Measurements from ENCODE around the gene CDH4.
"Not testable (repeated sequence)": the region's sequence is repeated elsewhere in the genome, so short reads cannot be mapped to it uniquely, and the experiment has no call there.

Gene CDH4

DNA sequence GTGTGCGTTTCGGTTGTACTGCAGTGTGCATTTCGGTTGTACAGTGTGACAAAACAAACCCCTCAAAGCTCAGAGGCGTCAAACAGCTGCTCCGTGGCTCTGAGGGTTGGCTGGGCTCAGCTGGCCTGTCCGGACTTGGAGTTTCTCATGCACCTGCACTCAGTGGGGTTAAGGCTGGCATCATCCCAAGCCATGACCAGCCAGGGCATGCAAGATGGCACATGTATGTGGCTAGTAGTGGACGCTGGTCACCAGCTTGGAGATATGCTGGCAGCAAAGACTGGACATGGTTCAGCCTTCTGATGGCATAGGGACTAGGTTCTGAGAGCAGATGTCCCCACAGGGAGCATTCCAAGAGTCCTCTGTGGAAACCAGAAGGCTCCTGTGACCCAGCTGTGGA lies 187.2 kb downstream of the CDH4 start:
- no peak for DNase-seq (ENCODE audit: low spot score)

DNA sequence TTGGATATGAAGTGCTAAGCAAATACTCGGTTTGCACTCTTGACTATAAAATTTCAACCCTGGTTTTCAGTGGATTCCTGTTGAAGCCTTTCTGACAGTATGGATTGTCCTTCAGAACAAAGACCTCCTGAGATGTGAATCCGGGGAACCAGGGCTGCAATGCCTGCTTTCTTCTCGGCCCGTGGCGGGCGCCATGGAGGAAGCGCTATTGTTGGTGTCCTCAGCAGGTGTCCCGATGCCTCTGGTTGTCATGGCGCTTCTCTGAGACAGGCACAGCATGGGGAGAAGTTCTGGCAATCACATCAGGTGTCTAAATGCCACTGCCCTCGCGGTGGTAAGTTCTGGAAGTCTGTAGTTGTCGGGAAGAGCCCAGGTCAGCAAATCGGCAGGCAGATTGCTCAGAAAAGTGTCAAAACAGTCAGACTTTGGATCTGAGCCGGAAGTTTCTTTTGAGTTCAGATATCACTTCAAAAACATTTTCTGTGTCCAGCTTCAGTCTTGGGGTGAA lies 188.5 kb downstream of the CDH4 start:
- DNase-seq (ENCODE audit: low spot score) = no peak

DNA sequence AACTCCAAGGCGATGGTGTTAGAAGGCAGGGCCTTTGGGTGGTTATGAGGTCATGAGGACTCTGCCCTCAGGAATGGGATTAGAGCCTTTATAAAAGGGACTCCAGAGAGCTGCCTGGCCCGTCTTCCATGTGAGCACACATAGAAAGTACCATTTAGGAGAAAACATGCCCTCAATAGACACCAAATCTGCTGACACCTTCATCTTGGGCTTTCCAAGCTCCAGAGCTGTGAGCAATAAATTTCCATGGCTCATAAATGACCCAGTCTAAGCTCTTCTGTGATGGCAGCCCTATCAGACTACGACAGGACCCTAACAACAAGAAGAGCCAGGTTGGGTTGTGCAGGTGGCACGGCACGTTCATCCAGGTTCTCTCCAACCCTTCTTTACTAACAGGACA lies 189.5 kb downstream of the CDH4 start:
- DNase-seq (ENCODE audit: low spot score) = no peak

DNA sequence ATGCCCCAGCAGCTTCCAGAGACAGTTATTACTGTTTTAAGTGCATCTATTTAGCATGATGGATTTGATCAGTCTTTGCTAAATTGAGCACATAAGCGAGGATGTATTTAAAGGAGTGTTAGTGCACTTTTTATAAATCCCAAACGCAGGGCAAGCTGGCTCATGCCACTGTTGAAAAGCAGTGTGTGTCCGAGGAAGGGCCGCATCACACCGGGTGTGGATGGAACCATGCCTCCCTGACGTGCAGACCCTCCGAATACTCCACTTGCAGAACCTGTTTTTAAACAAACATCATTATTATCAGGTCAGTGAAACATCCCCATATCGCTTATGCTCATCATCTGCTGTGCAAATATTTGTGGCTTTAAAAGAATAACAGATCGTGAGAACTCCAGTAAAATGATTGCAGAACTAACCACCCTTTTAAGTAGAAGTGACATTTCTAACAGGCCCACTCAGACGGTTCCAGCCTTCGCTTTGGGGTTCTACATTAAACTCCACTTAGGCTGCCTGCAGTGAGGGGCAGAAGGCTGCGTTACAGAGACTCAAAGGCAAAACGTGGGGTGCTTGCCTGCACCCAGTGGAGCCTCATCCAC lies 190.1 kb downstream of the CDH4 start:
- no peak for DNase-seq (ENCODE audit: low spot score)

DNA sequence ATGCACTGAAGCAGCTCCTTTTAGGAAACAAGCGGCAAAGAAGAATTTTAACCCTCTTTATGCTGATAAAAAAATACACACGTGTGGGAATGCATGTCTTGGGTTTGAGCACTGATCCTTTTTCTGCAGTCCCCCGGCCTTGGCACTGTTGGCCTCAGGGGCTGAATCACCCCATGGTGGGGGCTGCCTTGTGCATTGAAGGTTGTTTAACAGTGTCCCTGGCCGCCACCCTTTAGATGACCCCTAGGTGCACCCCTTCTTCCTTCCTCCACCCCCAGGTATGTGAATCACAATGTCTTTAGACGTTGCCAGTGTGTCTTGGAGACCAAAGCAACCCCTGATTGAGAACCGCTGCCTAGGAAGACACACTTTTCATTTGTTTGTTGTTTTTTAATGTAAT lies 190.7 kb downstream of the CDH4 start:
- DNase-seq (ENCODE audit: low spot score) = no peak

DNA sequence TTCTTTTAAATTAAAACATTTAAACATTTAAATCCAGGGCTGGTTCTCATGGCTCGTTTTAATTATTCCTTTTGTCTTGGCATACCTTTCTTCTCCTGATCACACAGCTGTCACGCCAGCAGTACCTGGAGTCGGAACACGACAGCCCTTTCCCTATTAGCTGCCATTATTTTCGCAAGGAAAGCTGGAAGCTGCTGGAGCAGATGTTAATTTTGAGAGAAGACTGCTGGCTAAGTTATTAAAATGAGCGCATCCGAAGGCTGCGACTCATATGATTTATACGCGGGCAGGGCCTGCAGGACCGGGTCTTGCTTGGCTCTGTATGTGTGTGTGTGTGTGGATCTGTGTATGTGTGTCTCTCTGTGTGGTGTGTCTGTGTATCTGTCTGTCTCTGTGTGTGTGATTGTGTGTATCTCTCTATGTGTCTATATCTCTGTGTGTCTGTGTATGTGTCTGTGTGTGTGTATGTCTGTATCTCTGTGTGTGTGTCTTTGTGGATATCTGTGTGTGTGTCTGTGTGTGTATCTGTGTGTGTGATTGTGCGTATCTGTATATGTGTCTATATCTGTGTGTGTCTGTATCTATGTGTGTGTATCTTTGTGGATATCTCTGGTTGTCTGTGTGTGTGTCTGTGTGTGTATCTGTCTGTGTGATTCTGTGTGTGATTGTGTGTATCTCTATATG lies 191.5 kb downstream of the CDH4 start:
- no peak for DNase-seq (ENCODE audit: low spot score)

DNA sequence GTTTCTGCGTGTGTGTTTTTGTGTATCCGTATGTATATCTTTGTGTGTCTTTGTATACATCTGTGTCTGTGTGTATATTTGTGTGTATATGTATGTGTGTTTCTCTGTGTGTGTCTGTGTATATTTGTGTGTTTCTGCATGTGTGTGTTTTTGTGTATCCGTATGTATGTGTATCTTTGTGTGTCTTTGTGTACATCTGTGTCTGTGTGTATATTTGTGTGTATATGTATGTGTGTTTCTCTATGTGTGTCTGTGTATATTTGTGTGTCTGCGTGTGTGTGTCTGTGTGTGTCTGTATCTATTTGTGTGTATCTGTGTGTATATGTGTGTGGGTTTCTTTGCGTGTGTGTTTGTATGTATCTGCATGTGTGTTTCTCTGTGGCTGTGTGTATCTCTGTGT lies 192.6 kb downstream of the CDH4 start:
- no peak for DNase-seq (ENCODE audit: low spot score)

DNA sequence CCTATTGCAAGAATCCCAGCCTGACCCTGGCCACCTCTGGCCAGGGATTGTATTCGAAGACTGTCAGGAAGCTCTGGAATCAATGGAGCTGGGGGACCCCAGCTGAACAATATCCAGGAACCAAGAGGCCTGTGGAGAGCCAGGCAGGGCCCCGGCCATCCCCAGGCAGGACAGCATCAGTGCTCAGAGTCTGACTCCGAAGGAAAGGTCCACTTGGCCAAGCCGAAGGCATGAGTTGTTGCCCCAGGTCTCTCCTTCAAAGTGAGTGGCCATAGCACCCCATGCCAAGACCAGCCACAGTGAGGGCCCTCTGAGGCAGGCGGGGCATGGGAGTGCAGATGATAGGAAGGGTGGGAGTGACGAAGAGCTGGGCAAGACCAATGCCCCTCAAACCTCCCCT lies 193.1 kb downstream of the CDH4 start:
- no peak for DNase-seq (ENCODE audit: low spot score)

DNA sequence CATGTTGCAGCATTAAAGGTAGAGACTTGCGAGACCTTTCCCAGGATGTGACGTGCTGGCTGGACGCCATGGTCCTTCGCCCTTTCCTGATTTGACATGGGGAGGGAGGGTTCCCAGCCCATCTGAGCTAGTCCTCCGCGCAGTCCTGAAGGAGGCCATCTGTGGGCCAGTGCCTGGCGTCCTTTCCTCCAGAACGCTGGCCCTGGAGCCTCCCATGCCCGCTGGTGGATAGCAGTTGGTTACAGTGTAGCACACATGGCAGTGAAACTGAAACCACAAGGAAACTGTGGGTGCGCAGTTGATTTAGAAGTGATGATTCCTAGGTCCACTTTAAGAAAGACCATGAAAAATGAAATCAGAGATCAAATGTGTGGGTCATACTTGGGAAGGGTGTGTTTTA lies 193.7 kb downstream of the CDH4 start:
- no peak for DNase-seq (ENCODE audit: low spot score)

DNA sequence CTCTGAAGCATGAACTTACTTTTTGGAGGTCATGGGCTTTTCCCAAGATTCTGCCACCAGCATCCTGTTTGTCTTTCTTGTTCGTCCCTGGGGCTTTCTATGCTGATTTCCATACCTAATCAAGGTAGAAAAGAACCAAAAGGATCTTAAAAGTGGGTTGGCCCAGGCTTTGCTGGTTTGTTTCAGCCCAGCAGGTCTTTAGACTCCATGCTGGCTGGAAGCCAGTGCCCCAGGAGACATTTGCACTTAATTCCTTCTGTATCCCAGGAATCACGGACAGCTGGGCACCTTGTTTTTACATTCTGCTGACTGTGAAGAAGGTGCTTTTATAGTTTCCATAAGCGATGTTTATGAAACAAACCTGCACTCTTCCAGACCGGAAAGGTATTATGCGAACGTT lies 195.9 kb downstream of the CDH4 start:
- no peak for DNase-seq (ENCODE audit: low spot score)

DNA sequence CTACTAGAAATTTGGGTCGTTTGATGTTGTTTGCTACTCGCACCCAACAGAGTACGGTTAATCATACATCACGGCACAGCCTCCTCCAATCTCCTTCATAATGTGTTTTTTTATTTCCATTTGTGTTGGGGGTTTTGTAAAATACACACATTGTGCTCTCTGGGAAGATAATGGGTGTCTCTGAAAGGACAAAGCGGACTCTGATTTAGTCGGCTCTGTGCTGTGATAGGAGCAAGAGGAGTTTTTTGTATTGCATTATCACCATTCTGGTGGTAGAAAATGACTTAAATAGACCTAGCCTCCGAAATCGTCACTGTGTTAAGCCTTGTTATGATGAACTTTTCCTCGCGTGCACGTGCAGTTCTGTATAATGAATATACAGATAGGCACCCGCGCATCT lies 196.3 kb downstream of the CDH4 start:
- DNase-seq (ENCODE audit: low spot score) = no peak

DNA sequence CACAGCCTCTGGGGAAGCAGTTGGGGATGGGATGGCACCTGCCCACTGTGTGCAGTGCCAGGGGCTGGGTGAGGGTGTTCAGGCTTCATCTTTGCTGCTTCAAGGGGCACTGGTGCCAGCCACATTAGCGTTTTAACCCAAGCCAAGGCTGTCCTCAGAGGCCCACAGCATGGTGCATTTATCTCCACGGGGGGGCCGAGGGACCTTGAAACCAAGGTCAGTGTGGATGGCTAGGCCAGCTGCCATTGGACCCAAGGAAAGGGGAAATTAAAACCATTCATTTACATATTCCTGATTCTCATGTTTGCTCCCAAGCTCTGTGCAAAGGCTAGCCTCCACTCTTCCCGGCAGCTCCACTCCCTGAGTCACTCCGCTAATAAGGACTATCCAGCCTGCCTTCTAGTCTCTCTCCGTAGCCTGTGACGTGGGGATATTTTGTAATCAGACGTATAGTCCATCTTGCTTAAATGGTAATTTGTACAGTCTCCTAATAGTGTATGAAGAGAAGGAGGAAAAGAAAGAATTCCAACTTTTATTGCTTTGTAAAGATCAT lies 197.1 kb downstream of the CDH4 start:
- DNase-seq (ENCODE audit: low spot score) = no peak

DNA sequence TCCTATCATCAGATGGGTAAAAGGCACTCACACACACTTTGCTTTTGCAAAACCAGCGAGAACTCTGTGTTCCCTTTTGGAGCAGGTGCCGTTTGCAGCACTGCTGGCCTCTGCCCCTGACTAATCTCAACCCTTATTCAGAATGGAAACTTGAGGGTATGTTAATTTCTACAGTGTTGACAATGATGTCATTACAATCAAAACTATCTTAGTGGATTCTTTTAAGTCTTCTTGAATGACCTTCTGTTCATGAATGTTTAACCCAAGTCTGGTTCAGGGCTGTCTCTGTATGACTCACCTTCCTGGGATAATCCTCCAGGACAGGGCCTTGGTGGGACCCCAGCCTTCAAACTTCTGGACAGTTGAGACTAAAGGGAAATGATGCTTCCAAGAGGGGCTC lies 197.9 kb downstream of the CDH4 start:
- DNase-seq (ENCODE audit: low spot score) = no peak

DNA sequence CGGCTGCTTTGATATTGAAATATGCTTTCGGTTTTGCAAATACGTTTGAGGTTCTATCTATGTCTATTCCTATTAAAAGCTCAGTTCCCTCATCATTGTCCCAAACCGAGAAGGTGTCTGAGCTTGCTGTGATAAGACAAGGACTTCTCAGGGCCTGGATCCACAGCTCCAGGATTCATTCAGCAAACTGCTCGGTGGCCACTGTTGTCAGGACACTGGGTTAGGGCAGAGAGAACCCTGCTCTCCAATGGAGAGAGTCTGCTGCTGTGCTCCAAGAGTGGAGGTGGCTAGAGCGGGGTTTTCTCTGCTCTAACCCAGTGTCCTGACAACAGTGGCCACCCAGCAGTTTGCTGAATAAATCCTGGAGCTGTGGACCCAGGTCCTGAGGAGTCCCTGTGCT lies 198.5 kb downstream of the CDH4 start:
- no peak for DNase-seq (ENCODE audit: low spot score)

DNA sequence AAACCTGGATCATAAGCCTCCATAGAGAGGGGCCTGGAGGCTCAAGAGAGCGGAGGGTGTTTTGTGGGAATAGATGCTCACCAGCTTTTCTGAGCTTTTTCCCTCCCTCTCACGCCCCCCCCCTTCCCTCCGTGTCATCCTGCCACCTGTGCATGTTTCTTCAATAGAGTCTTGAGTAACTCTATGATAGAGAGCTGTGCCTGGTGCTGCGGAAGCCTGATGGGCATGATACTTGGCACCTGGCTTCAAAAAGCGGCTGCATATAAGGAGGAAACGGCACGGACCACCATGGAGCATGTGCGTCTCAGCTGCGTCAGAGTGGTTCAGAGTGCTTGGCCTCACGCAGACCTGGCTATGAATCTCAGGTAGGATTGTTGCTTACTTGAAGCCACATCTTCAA lies 198.9 kb downstream of the CDH4 start:
- DNase-seq (ENCODE audit: low spot score) = no peak

DNA sequence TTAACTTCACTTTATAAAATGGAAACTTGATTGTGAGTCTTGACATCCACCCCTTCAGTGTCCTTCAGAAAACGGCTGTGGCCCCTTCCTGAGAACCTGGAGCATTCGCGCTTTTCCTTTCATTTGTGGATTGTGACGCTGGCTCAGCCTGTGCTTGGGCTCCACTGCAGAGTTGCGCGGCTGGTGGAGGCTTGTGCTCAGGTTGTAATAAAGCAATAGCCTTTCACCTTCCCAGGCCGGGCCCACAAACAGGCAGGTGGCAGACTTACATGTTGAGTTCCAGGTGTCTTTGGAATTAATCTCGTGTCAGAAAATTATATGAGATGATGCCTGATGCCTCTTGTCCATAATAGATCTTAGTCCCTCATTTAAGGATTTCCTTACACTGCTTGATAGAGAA lies 199.9 kb downstream of the CDH4 start:
- DNase-seq (ENCODE audit: low spot score) = no peak

DNA sequence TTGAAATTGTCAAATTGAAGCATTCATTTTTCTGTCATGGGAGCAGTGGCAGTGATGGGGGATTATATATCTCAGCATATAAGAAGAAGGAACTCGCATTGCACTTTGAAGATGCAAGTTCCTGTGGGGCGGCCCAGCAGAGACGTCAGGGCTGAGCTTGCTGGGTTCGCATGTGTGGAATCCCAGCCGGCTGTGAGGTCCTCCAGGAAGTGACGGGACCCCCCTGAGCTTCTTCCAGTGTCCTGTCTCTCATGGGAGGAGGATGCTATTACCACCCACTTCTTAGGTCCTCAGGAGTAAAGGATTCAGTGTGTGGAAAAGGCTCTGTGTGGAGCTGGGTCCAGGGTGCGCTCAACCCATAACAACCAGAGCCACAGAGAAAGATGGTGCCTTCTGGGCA lies 201.2 kb downstream of the CDH4 start:
- no peak for DNase-seq (ENCODE audit: low spot score)

DNA sequence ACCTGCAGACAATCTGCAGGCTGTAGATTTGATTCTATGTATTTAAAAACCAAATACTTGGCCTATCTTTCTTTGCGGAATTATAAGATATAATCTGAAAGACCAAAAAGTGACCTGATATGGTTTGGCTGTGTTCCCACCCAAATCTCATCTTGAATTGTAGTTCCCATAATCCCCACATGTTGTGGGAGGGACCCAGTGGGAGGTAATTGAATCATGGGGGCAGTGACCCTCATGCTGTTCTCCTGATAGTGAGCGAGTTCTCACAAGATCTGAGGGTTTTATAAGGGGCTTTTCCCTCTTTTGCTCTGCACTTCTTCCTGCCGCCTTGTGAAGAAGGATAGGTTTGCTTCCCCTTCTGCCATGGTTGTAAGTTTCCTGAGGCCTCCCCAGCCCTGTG lies 201.6 kb downstream of the CDH4 start:
- DNase-seq (ENCODE audit: low spot score) = not testable (repeated sequence)

DNA sequence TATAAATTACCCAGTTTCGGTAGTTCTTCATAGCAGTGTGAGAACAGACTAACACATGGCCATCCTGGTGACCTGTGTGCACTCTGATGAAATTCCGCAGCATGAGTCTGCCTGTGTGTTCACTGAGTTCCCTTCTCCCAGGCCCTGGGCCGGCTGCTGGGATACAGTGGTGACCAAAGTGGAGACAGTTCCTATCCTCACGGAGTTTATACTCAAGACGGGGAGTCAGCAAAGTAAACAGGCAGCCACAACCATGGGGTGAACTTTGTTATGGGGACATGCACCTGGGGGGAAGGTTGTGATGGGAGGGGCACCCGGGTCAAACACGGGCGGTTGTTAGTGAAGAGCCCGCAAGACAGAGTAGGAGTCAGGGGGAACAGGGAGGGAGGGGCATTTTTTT lies 202.0 kb downstream of the CDH4 start:
- DNase-seq (ENCODE audit: low spot score) = no peak

DNA sequence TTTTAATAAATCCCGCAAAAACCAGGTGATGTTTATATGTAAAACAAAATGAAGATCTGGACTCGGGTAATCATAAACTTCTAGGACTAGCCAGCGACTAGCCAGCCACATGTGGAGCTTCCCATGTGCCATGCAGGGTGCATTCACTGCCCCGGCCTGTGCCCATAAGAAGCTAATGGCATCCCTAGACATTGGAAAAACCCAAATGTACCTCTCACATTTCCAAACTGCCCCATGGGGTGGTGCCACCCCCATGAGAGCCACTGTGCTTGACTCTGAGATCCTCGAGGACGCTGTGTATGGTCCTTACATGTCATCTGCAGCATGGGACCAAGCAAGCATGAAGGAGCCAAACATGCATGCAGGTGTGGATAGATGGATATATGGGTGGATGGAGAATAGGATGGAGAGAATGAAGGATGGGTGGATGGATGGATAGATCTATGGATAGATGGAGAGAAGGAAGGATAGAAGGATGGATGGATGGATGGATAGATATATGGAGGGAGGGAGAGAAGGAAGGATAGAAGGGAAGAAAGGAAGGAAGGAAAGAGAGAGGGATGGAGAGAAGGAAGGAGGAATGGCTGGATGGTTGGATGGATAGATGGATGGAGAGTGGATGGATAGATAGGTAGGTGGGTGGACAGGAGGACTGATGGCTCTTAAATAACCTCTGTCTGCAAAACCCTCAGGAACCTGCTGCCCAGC lies 203.6 kb downstream of the CDH4 start:
- DNase-seq (ENCODE audit: low spot score) = no peak

DNA sequence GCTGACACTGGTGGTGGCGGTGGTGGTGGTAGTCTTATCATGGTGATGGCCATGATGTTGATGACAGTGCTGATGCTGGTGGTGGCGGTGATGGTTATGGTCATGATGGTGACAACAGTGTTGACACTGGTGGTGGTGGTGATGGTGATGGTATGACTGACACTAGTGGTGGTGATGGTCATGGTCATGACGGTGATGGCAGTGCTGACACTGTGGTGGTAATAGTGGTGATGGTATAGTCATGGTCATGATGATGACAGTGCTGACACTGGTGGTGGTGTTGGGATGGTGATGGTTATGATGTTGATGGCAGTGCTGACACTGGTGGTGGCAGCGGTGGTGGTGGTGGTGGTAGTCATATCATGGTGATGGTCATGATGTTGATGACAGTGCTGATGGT lies 205.7 kb downstream of the CDH4 start:
- DNase-seq (ENCODE audit: low spot score) = no peak

DNA sequence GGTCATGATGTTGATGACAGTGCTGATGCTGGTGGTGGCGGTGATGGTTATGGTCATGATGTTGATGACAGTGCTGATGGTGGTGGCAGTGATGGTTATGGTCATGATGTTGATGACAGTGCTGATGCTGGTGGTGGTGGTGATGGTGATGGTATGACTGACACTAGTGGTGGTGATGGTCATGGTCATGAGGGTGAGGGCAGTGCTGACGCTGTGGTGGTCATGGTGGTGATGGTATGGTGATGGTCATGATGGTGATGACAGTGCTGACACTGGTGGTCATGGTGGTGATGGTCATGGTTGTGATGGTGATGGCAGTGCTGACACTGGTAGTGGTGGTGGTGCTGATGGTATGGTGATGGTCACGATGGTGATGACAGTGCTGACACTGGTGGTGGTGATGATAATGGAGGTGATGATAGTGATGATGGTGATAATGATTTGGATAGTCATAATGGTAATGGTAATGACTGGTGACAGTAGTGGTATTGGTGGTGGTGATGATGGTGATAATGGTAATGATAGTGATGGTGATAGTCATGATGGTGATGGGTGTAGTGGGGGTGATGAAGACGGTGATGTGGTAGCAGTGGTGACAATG lies 206.2 kb downstream of the CDH4 start:
- DNase-seq (ENCODE audit: low spot score) = no peak

DNA sequence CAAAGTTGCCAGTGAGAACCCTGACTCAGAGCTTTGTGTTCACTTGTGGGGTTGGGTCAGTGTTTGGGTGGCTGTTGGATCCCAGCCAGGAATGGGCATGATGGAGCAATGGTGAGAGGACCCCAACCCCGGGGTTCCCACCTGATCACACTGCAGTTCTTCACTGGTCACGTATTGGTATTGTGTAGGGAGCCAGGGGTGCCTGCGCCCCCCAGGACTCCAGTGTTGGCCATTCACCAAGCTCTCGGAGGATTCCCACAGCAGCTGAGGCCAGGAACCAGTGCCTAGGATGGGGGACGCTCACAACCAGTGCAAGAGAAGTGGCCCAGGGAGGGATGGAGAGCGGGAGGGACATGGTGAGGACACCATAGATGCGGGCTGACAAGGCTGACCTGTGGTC lies 207.2 kb downstream of the CDH4 start:
- DNase-seq (ENCODE audit: low spot score) = no peak

Data from CD4-positive, alpha-beta T cell treated with Interleukin-15 for 4 hours (primary cell).